Neural crest cell (in vitro differentiated cells): ENCODE results near the gene SNN. TPM values are rescaled to one million over a fixed set of nuclear protein-coding genes. Genes with fewer than 3 reads are reported as not detected.

Experiments
- DNase-seq: peaks from one replicate; pipeline ENCODE4 v3.0.0; 2021; ENCODE audit warnings: low read depth, mixed read lengths, low spot score
- H3K27ac Mint-ChIP-seq: one replicate; pipeline ENCODE4 v1.8.0; 2021; ENCODE audit warnings: mild to moderate bottlenecking, mixed read lengths; ENCODE audit not compliant: unreplicated experiment
- H3K27me3 Mint-ChIP-seq: 2 replicates; pipeline ENCODE4 v1.8.0; 2021; ENCODE audit warnings: low read depth, mild to moderate bottlenecking, mixed read lengths
- H3K36me3 Mint-ChIP-seq: 2 replicates; pipeline ENCODE4 v1.8.0; 2021; ENCODE audit warnings: low read depth, mild to moderate bottlenecking, mixed read lengths
- H3K4me1 Mint-ChIP-seq: 2 replicates; pipeline ENCODE4 v1.8.0; 2021; ENCODE audit warnings: mixed read lengths
- H3K4me3 Mint-ChIP-seq: one replicate; pipeline ENCODE4 v1.8.0; 2021; ENCODE audit warnings: mild to moderate bottlenecking, mixed read lengths
- H3K9me3 Mint-ChIP-seq: 2 replicates; pipeline ENCODE4 v1.8.0; 2021; ENCODE audit warnings: mixed read lengths
- CTCF ChIP-seq: fragments of 200-600 bp; sonication (generic); conservative IDR thresholded peaks from 2 replicates; pipeline ENCODE4 v1.5.0; 2021; ENCODE audit warnings: antibody characterized with exemption, mild to moderate bottlenecking
- total RNA-seq: library from RNA; stranded (reverse); gene quantifications from 2 replicates; pipeline ENCODE4 v1.2.1, GENCODE V29; 2021

The SNN gene
- total RNA-seq, 1 donor from 2014 or later, result 93.5 TPM

- Mint-ChIP-seq H3K36me3 (no peaks in the 10 kb centered on the region), H3K9me3 (no peaks in the 10 kb centered on the region), H3K4me3 (peak overlapping the region; percentile 62), H3K27me3 (peaks cover 2% of the 10 kb centered on the region), H3K27ac (peak overlapping the region; percentile 44), H3K4me1 (peaks cover 31% of the 10 kb centered on the region)
- DNase-seq, result no peak
- no peak for TF ChIP-seq CTCF
Measured at GRCh38 chr16:11665071-11665491, 3.2 kb upstream of the SNN start.

DNA sequence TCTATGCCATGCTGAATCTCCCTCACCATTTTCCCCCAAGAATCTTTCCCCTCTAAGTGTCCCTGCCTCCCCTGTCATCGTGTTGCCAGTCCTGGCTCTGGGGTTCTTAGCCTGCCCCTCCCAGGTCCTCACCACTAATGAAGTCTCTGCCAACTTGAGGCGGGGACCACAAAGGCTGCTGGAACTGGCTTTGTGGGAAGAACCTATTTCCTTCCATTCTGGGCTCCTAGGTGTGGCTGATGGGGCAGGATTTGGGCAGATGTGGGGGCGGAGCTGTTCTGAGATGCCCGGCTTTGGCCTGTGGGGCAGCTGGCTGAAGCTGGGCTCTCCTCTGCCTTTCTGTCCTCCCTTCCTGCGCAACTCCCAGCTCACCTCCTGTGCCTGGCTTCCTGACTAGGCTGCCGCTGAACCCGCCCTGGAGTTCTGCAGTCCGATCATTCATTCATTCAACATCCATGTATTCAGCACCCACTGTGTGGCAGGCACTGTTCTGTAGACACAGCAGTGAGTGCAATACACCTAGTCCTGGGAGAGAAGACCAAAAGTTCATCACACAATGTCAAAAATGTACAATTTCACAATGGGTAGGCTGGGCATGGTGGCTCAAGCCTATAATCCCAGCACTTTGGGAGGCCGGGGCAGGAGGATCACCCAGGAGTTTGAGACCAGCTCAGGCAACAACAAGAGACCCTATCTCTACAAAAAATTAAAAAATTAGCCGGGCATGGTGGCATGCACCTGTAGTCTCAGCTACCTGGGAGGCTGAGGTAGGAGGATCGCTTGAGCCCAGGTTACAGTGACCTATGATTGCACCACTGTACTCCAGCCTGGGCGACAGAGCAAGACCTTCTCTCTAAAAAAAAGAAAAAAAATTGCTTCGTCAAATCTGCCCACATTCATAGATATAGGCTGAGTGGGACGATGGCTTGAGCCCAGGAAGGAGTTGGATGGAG is 1.9 kb upstream of the SNN start:
- no peaks in the 10 kb centered on the region for H3K36me3 Mint-ChIP-seq
- DNase-seq, result no peak
- H3K27me3 Mint-ChIP-seq, result peaks cover 2% of the 10 kb centered on the region
- H3K27ac Mint-ChIP-seq, result no peak overlapping the region
- peaks cover 40% of the 10 kb centered on the region for H3K4me1 Mint-ChIP-seq
- no peaks in the 10 kb centered on the region for H3K9me3 Mint-ChIP-seq
- TF ChIP-seq CTCF, result no peak
- peak overlapping the region; percentile 89 for H3K4me3 Mint-ChIP-seq

DNA sequence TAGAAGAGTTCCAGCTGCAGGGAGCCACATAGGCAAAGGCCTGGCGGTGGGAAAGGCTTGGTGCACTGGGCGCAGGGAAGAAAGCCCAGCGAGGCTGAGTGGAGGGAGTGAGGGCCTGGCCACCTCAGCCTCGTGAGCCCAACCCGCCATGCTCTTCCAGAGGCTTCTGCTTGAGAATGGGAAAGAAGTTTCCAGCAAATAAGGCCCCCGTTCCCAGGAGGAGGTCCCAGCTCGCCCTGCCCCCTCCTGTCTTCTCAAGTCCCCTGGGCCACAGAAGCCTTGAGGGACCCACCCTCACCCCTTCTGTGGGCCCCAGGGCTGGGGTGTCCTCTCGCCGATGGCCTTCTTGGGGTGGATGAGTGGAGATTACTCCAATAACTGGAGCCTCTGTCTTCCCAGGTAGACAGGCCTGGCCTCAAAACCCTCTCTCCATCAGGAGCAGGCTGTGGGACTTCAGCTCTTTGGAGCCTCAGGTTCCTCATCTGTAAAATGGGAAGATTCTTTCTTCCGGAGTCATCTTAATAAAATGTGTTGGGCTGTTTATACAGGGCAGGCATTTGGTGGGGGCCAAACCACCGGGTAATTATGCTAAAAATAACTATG is 933 bp upstream of the SNN start:
- TF ChIP-seq CTCF, result no peak
- H3K27me3 Mint-ChIP-seq, result peaks cover 2% of the 10 kb centered on the region
- H3K9me3 Mint-ChIP-seq, result no peaks in the 10 kb centered on the region
- no peak overlapping the region for H3K27ac Mint-ChIP-seq
- peaks cover 46% of the 10 kb centered on the region for H3K4me1 Mint-ChIP-seq
- no peaks in the 10 kb centered on the region for H3K36me3 Mint-ChIP-seq
- H3K4me3 Mint-ChIP-seq, result peak overlapping the region; percentile 89
- DNase-seq, result no peak

DNA sequence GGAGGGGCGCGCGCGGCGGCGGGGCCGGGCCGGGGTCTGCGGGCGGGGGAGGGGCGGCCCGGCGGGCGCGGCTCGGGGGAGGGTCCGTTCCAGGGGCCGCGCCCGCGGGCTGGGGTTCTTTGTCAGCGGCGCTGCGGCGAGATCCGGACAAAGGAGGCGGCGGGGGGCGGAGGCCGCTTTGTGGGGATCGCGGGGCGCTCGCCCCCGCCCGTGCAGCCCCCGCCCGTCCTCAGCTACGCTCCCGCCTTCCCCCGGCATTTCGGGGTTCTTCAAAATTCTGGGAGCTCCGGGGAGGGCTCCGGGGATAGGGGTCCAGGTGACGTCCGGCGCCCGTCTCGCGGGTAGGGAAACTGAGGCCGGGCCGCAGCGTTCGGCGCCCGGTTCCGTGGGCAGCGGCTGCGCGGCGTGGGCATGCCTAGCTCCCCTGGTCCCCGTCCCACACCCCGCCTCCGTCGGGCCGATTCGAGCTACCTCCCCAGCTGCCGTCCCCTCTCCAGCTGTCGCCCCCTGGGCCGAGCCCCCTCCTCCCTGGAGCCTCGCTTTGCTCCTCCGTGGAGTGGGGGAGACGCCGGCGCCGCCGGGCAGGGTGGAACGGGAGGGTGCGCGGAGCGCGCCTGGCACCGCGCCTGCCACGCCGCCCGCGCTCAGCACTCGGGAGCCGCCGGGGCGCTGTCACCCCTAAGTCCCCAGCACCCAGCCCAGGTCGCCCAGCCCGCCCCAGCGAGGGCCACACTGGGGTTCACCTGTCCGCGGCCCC is 546 bp downstream of the SNN start:
- Mint-ChIP-seq H3K27me3 (peaks cover 2% of the 10 kb centered on the region), H3K4me1 (peaks cover 49% of the 10 kb centered on the region), H3K4me3 (peak overlapping the region; percentile 95), H3K9me3 (no peaks in the 10 kb centered on the region), H3K27ac (no peak overlapping the region), H3K36me3 (no peaks in the 10 kb centered on the region)
- no peak for TF ChIP-seq CTCF
- no peak for DNase-seq

- H3K4me3 Mint-ChIP-seq, result peak overlapping the region; percentile 95
- peaks cover 2% of the 10 kb centered on the region for H3K27me3 Mint-ChIP-seq
- peaks cover 41% of the 10 kb centered on the region for H3K4me1 Mint-ChIP-seq
- H3K36me3 Mint-ChIP-seq, result no peaks in the 10 kb centered on the region
- no peaks in the 10 kb centered on the region for H3K9me3 Mint-ChIP-seq
- TF ChIP-seq CTCF, result no peak
- DNase-seq, result no peak
- peak overlapping the region; percentile 62 for H3K27ac Mint-ChIP-seq
Measured at GRCh38 chr16:11669380-11670146, 1.3 kb downstream of the SNN start.
